GM18868 (cell line): ENCODE measurements around the gene SRGAP2C.
"Not testable (repeated sequence)": the region's sequence is repeated elsewhere in the genome, so short reads cannot be mapped to it uniquely, and the experiment has no call there.

Experiments
- ATAC-seq: cut with Tn5 transposase; IDR thresholded peaks from one replicate; pipeline ENCODE4 v1.9.1; 2021; ENCODE audit warnings: mild to moderate bottlenecking, moderate library complexity; ENCODE audit not compliant: unreplicated experiment

The SRGAP2C gene

DNA sequence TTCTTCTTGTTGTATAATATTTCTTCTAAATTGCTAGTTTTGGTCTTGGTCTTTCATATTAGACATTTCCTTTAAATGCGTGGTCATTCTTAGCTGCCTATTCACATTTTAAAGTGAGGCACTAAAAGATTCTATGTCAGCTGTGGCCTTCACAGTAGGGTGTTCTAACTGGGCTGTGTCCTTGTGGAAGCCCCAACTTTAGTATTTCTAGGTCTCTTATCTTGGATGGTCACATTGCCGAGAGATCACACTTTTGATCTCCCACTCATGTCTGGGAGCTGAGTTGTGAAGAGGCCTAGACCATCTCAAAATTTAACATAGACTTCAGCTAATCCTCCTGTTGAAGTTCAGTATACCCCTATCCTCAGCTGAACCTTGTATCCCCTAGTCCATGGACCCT is 185.2 kb downstream of the SRGAP2C start:
- not testable (repeated sequence) for ATAC-seq

DNA sequence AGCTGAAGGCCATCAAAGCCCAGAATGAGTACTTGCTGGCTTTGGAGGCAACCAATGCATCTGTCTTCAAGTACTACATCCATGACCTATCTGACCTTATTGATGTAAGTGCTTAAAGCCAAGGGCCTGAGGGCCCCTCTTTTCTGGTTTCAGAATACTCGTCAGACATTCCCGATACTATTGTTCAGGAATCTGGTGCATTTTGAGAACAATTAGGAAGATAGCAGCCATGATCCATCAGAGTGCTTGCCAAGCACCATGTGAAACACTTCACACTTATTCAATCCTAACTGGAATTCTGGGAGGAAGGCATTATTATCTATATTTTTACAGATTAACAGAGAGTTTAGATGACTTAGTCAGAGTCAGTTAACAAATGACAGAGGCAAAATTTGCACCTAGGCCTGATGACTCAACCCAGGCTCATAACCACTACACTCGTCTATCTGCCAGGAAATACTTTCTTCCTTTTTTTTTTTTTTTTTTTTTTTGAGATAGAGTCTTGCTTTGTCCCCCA is 190.1 kb downstream of the SRGAP2C start:
- not testable (repeated sequence) for ATAC-seq

DNA sequence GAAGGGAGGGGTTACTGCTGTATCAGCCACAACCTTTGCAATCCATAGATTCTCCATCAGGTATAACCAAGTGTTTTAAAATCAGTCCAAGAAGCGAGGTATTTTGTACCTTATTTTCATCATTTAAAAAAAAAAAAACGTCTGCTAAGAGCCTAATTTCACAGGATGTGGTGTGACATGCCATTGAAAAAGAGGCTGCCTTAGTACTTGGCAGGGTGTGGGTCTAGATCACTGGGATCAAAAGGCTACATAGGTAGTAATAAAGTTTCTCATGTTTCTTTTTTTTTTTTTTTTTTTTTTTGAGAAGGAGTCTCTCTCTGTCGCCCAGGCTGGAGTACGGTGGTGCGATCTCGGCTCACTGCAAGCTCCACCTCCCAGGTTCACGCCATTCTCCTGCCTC is 192.2 kb downstream of the SRGAP2C start:
- not testable (repeated sequence) for ATAC-seq

DNA sequence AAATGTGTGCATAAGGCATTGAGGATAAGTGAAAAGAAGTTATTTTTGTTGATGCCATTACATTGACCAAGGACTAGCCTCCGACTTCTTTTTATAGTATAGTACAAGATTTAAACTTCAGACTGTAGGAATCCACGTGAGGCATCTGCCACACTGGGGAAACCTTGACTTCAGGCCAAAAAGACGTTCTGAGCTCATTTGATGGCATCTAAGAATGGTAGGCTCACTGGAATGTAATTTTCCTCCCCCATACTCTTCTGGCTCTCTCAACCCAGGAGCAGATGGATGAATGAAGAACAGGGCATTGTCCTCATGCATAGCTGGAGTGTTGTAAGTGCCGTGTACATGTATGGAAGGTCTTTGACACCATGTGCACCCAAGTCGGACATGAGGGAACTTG is 194.0 kb downstream of the SRGAP2C start:
- ATAC-seq, result not testable (repeated sequence)

DNA sequence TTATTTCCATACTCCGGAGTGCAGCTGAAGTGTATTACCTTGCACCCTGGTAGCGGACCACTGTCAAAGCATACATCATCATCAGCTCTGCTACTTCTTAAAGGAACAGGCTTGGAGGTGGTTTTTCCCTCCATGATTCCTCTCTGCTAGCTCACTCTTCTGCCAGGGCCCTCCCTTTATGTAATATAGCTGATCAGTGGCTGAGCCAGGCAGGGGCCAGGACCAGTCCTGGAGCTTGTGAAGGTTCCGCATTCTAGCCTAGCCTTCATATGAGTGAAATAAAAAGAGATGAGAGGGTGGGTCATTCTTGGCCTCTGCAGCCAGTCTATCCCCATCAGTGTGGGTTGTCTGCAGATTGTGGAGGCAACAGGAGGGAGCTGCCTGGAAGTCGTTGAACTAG is 200.0 kb downstream of the SRGAP2C start:
- ATAC-seq, result not testable (repeated sequence)

DNA sequence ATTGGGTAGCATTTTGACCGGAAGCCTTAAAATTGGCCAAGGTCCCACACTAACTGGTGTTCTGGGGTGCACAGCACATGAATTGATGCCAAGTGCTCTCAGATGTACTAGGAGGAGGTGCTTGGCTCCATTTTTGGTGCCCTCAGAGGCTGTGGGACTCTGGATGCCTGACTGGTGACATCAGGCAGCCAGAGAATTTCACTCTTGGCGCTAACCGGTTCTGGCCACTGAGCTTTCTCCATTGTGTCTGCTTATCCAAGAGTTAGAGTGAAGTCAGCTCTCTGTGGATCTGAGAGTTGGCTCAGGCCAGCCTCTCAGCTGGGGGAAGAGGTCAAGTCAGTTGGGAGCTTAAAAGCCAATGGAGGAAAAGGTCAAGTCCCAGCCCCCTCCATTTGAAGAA is 200.4 kb downstream of the SRGAP2C start:
- ATAC-seq, result not testable (repeated sequence)

DNA sequence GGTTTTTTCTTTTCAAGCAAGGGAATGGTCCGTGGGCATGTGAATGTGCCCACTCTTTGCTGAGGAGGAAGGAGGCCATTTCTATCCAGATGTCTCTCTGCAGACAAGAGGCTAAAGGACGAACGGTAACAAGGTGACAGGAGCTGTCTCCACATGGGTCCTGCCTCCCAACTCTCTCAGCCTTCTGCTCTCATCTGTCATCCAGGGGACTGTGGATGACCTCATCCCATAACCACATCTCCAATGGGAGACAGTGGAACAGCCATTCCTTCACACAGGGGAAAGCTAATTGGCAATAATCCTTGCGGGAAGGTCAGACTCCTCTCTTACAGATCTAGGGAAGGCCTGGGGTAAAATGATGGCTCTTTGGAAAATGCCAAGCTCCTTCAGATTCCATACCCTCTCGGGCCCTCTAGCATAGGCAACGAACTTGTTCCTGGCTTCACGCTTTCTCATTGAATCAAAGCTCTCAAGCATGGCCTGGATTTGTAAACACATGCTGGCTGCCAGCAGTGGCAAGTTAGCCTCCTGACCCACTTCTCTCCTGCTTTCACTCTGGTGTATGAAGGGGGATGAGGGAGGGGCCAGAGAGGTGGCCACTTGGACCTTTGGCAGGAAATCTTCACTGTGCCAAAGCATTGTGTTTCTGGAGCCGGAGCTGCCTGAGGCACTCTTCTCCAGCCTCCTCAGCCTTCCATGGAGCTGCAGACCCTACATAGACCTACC is 201.0 kb downstream of the SRGAP2C start:
- ATAC-seq, result not testable (repeated sequence)

DNA sequence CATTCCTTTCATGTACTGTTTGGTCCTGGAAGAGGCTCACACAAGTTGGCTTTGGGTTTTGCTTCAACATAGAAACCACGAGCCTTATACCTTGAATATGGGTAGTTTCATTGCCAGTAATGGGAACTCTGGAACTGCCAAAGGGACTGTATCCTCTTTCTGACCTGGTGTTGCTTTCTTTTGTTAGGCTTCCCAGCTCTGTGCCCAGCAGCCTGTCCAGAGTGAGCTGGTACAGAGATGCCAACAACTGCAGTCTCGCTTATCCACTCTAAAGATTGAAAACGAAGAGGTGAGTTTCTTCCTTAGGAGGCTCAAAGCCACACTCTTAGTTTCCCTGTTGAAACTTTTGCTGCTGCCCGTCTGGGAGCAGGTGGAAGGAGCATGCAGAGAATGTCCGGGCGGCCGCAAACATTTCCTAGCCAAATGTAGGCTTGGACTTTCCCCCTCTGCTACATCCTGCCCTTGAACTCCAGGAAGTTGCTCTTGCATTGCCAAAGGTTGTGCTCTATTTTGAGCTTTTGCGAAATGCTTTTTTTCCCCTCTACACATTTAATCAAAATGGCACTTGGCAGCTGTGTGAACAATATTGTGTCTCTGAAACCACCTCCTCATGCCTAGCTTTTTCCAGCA is 201.7 kb downstream of the SRGAP2C start:
- ATAC-seq, result not testable (repeated sequence)

DNA sequence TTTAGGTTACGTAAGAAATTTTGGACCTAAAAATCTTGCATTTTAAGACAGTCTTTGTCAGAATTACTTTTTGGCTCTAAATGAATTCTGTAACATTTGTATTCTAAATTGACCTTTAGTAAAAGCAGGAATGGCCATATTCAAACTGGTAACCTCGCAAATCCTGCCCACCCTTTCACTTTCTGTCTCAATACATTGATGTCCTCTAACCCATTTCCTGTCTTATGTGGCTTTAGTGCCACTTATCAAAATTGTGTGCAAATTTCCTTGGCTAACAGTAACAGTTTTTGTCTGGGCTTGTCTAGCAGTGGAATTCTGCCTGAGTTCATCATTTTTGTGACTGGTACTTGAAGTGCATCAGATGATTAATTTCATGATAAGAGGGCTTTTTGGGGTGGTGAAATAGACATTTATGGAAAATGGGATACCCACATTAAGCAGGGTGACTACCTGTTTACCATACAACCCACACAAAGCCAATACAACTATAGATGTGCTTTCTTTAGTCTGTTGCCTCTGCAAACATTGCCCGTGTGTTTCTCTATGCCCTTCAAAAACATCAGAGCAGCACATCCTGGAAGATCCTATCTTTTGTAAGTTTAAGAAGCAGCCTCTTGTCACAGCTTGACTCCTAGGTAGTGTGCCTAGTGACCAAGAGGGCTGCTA is 205.3 kb downstream of the SRGAP2C start:
- not testable (repeated sequence) for ATAC-seq

DNA sequence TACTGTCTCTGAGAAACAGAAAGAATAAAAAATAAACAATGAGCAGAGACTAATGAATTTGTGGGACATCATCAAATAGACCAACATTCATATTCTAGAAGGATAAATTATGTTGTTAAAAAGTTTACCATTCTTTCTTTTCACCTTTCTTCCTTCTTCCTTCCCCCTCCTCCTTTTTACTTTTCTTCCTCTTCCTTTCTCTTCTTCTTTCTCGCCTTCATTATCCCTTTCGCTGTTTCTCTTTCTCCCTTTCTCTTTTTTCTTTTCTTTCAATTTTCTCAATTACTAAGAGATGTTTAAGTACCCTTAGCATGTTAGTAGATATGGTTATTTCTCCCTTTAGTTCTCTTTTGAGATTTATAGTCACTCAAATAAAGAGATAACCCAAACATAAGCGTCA is 207.4 kb downstream of the SRGAP2C start:
- ATAC-seq, result not testable (repeated sequence)

DNA sequence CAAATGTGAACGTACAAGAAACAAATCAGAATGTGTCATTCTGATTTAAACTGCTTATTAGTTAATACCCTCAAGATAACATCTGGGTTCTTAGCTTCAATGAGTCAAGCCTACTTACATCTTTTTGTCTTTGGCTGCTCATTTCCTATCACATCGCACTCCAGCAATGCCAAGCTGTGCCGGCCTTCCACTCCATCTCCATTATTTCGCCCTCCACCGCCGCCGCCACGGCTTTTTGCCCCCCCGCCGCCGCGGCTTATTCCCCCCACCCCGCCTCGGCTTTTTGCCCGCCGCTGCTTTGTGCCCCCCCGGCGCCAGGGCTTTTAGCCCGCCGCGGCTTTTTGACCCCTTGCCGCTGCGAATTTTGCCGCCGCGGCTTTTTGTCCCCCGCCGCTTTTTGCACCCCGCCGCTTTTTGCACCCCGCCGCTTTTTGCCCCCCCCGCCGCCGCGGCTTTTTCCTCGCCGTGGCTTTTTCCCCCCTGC is 211.0 kb downstream of the SRGAP2C start:
- not testable (repeated sequence) for ATAC-seq

DNA sequence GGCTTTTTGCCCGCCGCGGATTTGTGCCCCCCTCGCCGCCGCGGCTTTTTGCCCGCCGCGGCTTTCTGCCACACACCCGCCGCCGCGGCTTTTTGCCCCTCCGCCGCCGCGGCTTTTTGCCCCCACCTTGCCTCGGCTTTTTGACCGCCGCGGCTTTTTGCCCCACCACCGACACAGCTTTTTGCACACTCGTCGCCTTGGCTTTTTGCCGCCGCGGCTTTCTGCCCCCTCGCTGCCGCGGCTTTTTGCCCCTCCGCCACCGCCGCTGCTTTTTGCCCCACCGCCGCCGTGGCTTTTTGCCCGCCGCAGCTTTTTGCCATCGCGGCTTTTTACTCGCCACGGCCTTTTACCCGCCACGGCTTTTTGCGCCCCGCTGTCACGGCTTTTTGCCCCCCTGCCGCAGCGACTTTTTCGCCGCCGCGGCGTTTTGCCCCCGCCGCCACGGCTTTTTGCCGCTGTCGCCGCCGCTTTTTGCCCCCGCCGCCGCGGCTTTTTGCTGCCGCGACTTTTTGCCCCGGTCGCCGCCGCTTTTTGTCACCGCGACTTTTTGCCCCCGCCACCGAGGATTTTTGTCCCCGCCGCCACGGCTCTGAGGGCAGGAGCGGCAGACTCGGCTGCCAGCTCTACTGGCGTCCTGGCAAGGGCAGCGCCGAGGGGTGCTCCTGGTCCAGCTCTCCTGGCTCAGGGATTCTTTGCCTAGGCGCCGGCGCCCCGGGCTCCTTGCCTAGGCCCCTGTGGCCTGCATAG is 211.7 kb downstream of the SRGAP2C start:
- not testable (repeated sequence) for ATAC-seq

DNA sequence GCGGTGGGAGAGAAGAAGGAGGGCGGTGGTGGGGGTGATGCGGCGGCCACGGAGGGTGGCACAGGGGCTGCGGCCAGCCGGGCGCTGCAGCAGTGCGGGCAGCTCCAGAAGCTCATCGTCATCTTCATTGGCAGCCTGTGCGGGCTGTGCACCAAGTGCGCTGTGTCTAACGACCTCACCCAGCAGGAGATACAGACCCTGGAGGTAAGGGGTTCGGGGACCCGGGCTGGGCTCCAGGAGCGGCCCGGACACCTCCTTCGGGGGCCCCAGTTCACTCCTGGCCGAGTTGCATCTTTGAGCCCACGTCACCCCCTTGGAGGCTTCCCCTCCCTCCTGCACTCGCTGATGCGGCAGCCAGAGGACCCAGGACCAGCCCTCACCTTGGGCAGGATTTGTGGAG is 212.3 kb downstream of the SRGAP2C start:
- not testable (repeated sequence) for ATAC-seq

DNA sequence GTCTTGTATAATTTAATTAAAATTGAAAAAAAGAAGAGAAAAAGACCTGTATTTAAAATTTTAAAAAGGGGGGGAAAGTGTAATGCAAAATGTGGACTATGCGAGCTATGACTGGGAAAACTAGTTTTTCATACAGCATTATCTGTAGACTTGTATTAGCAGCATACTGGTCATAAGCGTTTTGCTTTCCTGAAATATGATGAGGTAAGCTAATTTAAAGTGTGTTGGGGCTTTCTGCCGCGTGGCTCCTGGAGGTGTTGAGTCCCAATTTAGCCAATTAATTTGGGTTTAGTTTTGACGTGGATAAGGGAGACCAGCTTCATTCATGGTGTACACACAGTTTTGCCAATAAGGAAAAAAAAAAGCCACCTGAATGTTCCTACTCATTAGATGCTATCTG is 214.4 kb downstream of the SRGAP2C start:
- not testable (repeated sequence) for ATAC-seq

DNA sequence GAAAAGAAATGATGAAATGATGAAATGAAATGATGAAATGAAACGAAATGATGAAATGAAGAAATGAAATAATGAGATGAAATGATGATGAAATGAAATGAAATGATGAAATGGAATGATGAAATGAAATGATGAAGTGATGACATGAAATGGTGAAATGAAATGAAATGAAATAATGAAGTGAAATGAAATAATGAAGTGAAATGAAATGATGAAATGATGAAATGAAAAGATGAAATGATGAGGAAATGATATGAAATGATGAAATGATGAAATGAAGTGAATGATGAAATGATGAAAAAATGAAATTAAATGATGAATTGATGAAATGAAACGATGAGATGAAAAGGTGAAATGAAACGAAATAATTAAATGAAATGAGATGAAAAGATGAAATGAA is 215.3 kb downstream of the SRGAP2C start:
- ATAC-seq, result not testable (repeated sequence)

DNA sequence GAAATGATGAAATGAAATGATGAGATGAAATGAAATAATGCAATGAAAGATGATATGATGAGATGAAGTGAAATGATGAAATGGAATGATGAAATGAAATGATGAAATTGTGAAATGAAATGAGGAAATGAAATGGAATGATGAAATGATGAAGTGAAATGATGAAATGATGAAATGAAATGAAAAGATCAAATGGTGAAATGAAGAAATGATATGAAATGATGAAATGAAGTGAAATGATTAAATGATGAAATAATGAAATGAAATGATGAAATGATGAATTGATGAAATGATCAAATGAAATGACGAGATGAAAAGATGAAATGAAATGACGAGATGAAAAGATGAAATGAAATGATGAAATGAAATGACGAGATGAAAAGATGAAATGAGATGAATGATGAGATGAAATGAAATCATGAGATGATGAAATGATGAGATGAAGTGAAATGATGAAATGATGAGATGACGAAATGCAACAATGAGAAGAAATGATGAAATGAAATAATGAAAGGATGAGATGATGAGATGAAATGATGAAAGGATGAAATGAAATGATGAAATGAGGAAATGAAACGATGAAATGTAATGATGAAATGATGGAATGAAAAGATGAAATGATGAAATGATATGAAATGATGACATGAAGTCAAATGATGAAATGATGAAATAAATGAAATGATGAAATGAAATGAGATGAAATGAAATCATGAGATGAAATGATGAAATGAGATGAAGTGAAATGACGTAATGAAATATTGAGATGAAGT is 216.0 kb downstream of the SRGAP2C start:
- ATAC-seq, result not testable (repeated sequence)

DNA sequence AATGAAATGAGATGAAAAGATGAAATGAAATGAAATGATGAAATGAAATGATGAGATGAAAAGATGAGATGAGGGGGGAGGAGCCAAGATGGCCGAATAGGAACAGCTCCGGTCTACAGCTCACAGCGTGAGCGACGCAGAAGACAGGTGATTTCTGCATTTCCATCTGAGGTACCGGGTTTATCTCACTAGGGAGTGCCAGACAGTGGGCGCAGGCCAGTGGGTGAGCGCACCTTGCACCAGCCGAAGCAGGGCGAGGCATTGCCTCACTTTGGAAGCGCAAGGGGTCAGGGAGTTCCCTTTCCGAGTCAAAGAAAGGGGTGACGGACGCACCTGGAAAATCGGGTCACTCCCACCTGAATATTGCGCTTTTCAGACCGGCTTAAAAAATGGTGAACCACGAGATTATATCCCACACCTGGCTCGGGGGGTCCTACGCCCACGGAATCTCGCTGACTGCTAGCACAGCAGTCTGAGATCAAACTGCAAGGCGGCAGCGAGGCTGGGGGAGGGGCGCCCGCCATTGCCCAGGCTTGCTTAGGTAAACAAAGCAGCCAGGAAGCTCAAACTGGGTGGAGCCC is 216.7 kb downstream of the SRGAP2C start:
- not testable (repeated sequence) for ATAC-seq

DNA sequence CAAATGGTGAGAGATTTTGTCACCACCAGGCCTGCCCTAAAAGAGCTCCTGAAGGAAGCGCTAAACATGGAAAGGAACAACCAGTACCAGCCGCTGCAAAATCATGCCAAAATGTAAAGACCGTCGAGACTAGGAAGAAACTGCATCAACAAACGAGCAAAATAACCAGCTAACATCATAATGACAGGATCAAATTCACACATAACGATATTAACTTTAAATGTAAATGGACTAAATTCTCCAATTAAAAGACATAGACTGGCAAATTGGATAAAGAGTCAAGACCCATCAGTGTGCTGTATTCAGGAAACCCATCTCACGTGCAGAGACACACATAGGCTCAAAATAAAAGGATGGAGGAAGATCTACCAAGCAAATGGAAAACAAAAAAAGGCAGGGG is 218.5 kb downstream of the SRGAP2C start:
- not testable (repeated sequence) for ATAC-seq

DNA sequence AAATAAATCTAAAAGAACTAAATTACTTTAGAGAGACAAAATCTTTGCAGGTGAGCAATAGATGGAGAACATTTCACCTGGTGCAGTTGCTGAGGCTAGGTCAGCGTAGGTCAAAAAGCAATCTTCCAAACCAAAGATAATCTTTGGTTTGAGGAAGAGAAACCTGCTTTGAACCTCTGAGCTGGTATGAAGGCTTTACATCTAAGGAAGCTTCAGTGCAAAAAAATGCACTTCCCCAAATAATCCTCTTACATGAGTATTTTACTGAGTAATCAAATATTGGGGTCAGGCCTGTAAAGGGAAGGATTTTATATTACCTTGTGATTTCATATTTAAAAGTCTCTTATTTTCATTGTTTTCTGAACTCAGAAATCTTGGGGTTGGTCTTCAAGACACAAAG is 223.6 kb downstream of the SRGAP2C start:
- no peak for ATAC-seq

DNA sequence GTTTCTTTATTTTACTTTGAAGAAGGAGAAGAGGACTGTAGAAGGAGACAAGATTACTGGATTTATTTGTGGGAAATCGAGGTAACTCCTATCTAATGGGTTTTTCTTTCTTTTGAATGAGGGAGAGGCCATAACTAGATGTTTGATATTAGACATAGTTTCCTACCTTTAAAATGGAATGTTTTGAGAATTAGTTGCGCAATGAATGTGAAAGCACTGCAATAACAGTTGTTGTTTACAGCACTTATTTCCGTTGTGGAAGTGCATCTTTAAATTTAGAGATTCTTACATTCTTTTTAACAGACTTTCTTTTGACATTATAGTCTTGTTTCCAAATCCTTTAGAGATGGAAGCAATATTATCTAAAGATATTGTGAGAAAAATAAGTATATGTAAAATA is 229.0 kb downstream of the SRGAP2C start:
- no peak for ATAC-seq
